ENCODE data around the gene TTC7B. TPM values are rescaled to one million over a fixed set of nuclear protein-coding genes. Genes with fewer than 3 reads are reported as not detected.

Gene TTC7B
- total RNA-seq, 1 experiment from 2014 or later, result 40.9 TPM

GRCh38 chr14:90783344-90783743 is 32.9 kb downstream of the TTC7B start:
- TF ChIP-seq CTCF (IDR thresholded peaks at IDR 0.05) (no peak), REST (IDR thresholded peaks at IDR 0.05; ENCODE audit: insufficient read depth in 1 of 2, low read depth in 2 of 2, low read length in 1 of 2) (no peak), POLR2AphosphoS5 (IDR thresholded peaks at IDR 0.05; ENCODE audit: low read depth, low read length) (no peak), SIN3A (IDR thresholded peaks at IDR 0.05; ENCODE audit: borderline replicate concordance, insufficient read depth, low read depth, low read length) (no peak), TCF7L2 (IDR thresholded peaks at IDR 0.05; ENCODE audit: low read depth, low read length) (no peak)
- no peaks in the 10 kb centered on the region for H3K9me3 ChIP-seq (ENCODE audit: control insufficient read depth, insufficient read depth, low read depth, low read length)
- no TSS peak for BruUV-seq (replicated peaks)
- intact Hi-C loops (cut with micrococcal nuclease; ENCODE audit: unreplicated experiment) (no loop called here), in situ Hi-C loops (cut with HindIII; ENCODE audit: low pct_unique_long_range_greater_than_20kb, low sequenced_read_pairs) (no loop called here)
- no peaks in the 10 kb centered on the region for H3K36me3 ChIP-seq (ENCODE audit: control insufficient read depth, insufficient read depth, low read length)
- ChIA-PET POLR2A (no interaction called here), CTCF (interaction anchor here (0.7 kb wide), 1 partner anchor 33 kb away, joined by 17 read pairs; no protein-coding TSS in a partner anchor)
- no peak for ATAC-seq
- no peak overlapping the region for H3K27ac ChIP-seq (ENCODE audit: low read length)
- DNase-seq (ENCODE audit: low read depth, low spot score), result no peak
- no peaks in the 10 kb centered on the region for H3K27me3 ChIP-seq (ENCODE audit: control insufficient read depth, insufficient read depth, low read length)
- H3K4me3 ChIP-seq (ENCODE audit: low read depth in 2 of 2, low read length in 2 of 2), result no peak overlapping the region
- no peaks in the 10 kb centered on the region for H3K4me1 ChIP-seq (ENCODE audit: control insufficient read depth, insufficient read depth, low read length)

- H3K4me3 ChIP-seq (ENCODE audit: low read depth in 2 of 2, low read length in 2 of 2), result no peak overlapping the region
- H3K36me3 ChIP-seq (ENCODE audit: control insufficient read depth, insufficient read depth, low read length), result no peaks in the 10 kb centered on the region
- H3K27ac ChIP-seq (ENCODE audit: low read length), result no peak overlapping the region
- no peaks in the 10 kb centered on the region for H3K27me3 ChIP-seq (ENCODE audit: control insufficient read depth, insufficient read depth, low read length)
- ATAC-seq (no peak), DNase-seq (ENCODE audit: low read depth, low spot score) (no peak)
- TF ChIP-seq TCF7L2 (IDR thresholded peaks at IDR 0.05; ENCODE audit: low read depth, low read length), result no peak
- no peak for TF ChIP-seq SIN3A (IDR thresholded peaks at IDR 0.05; ENCODE audit: borderline replicate concordance, insufficient read depth, low read depth, low read length)
- no peak for TF ChIP-seq CTCF (IDR thresholded peaks at IDR 0.05)
- no peak for TF ChIP-seq POLR2AphosphoS5 (IDR thresholded peaks at IDR 0.05; ENCODE audit: low read depth, low read length)
- no peak for TF ChIP-seq REST (IDR thresholded peaks at IDR 0.05; ENCODE audit: insufficient read depth in 1 of 2, low read depth in 2 of 2, low read length in 1 of 2)
- in situ Hi-C loops (cut with HindIII; ENCODE audit: low pct_unique_long_range_greater_than_20kb, low sequenced_read_pairs) (no loop called here), intact Hi-C loops (cut with micrococcal nuclease; ENCODE audit: unreplicated experiment) (no loop called here)
- ChIA-PET CTCF (no interaction called here), POLR2A (no interaction called here)
- no TSS peak for BruUV-seq (replicated peaks)
- H3K9me3 ChIP-seq (ENCODE audit: control insufficient read depth, insufficient read depth, low read depth, low read length), result no peaks in the 10 kb centered on the region
- H3K4me1 ChIP-seq (ENCODE audit: control insufficient read depth, insufficient read depth, low read length), result no peaks in the 10 kb centered on the region
These were observed 33.3 kb downstream of the TTC7B start for GRCh38 chr14:90782892-90783291.
